ENCODE data around the gene C19orf85. TPM values are rescaled to one million over a fixed set of nuclear protein-coding genes. Genes with fewer than 3 reads are reported as not detected.

C19orf85 gene
- total and polyA plus RNA-seq, 2 experiments from 2014 or later: 1.7 to 3.4 TPM

- TF ChIP-seq ZNF462 (CRISPR knock-in tag; IDR thresholded peaks at IDR 0.05) (no peak), JUNB (IDR thresholded peaks at IDR 0.05; ENCODE audit: unreplicated experiment) (no peak), POLR2AphosphoS5 (IDR thresholded peaks at IDR 0.05; ENCODE audit: low read depth) (no peak), REST (IDR thresholded peaks at IDR 0.05; ENCODE audit: unreplicated experiment) (no peak), STAT1 (IDR thresholded peaks at IDR 0.05; ENCODE audit: unreplicated experiment) (no peak), ETS1 (IDR thresholded peaks at IDR 0.05) (no peak), ZNF114 (CRISPR knock-in tag; IDR thresholded peaks at IDR 0.05) (no peak), CTCF (conservative IDR thresholded peaks at IDR 0.05; ENCODE audit: low read depth in 2 of 2) (no peak), NANOG (IDR thresholded peaks at IDR 0.05; ENCODE audit: borderline replicate concordance) (no peak), EZH2 (IDR thresholded peaks at IDR 0.05; ENCODE audit: low read depth, unreplicated experiment) (no peak), CREB1 (CRISPR knock-in tag; IDR thresholded peaks at IDR 0.05; ENCODE audit: low read depth) (no peak)
- Histone ChIP-seq H2AFZ (no peak overlapping the region), H3K27me3 (ENCODE audit: insufficient read depth) (no peaks in the 10 kb centered on the region), H3K4me1 (ENCODE audit: insufficient read depth) (peaks cover 9% of the 10 kb centered on the region; the same call in 1 of the 2 replicates), H3K9me2 (ENCODE audit: insufficient read depth) (no peaks in the 10 kb centered on the region), H3K4me2 (no peak overlapping the region), H3K36me3 (ENCODE audit: insufficient read depth) (no peaks in the 10 kb centered on the region), H3F3A (replicated peaks; ENCODE audit: low read depth) (no peaks in the 10 kb centered on the region), H3K79me2 (replicated peaks; ENCODE audit: insufficient read depth) (no peaks in the 10 kb centered on the region), H3K27ac (ENCODE audit: low read depth) (no peak overlapping the region), H3K4me3 (no peak overlapping the region), H4K20me1 (replicated peaks; ENCODE audit: insufficient read depth) (no peaks in the 10 kb centered on the region)
- ATAC-seq (no peak), DNase-seq (ENCODE audit: low spot score) (no peak)
- Mint-ChIP-seq H3K27me3 (ENCODE audit: insufficient read depth, low read depth, poor library complexity) (peaks cover 2% of the 10 kb centered on the region), H3K4me3 (no peak overlapping the region), H3K27ac (no peak overlapping the region), H3K36me3 (ENCODE audit: low read depth) (no peaks in the 10 kb centered on the region; the same call in 2 of the 3 replicates), H3K4me1 (peaks cover 18% of the 10 kb centered on the region), H3K9me3 (no peaks in the 10 kb centered on the region; the same call in 2 of the 3 replicates)
Observed at GRCh38 chr19:55494172-55494761, 29.7 kb upstream of the C19orf85 start.
